Left forelimb (tissue), 1 donor: ENCODE results near the gene STX16.

Source experiments
- DNase-seq: peaks from one replicate; pipeline ENCODE4 v3.0.0-alpha.2; 2018; ENCODE audit warnings: low spot score

The STX16 gene

DNA sequence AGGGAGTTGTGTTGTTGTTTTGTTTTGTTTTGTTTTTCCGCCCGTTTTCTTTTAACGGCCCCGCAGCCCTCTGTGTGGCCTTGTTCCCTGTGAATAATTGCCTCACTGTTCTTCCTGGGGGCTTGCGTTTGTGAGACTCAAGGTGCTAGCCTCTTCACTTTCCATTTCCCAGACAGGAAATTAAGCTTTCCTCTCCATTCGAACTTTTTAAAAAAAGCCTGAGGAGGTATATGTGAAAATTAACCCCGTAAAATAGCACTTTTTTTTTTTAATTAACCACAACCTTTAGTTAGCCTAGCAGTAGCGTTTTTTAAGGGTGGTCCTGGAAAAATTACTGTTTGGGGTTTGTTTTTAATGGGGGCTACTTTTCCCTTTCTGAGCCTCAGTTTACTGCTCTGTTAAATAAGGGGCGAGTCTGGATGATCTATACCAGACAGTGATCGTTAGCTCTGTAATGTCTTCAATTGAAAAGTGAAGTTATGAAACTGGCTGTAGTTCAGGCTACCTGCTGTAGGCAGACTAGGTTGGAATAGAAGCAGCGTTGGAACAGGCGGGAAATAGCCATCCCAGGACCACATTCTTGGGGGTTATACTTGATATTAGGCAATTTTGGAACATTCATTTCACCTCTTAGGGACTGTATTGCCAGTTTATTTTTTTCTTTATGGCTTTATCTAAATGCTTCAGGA lies 1.7 kb downstream of the STX16 start:
- DNase-seq: no peak

DNA sequence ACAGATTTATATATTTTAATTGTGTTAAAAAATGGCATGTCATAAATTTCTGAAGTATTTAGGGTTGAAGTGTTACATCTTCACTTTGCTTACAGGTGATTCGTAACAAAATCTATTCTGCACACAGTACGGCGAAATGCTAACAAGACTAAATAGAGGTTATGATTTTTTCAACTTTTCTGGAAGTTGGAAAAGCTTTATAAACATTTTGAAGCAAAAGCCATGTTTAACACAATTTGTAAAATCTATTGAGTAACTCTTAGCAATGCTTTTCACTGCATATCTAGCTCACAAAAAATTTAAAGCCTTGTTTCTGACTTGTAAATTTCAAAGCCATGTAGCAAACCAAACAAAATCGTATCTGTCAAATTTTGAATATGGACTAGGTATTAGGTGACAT lies 3.3 kb downstream of the STX16 start:
- DNase-seq: no peak

DNA sequence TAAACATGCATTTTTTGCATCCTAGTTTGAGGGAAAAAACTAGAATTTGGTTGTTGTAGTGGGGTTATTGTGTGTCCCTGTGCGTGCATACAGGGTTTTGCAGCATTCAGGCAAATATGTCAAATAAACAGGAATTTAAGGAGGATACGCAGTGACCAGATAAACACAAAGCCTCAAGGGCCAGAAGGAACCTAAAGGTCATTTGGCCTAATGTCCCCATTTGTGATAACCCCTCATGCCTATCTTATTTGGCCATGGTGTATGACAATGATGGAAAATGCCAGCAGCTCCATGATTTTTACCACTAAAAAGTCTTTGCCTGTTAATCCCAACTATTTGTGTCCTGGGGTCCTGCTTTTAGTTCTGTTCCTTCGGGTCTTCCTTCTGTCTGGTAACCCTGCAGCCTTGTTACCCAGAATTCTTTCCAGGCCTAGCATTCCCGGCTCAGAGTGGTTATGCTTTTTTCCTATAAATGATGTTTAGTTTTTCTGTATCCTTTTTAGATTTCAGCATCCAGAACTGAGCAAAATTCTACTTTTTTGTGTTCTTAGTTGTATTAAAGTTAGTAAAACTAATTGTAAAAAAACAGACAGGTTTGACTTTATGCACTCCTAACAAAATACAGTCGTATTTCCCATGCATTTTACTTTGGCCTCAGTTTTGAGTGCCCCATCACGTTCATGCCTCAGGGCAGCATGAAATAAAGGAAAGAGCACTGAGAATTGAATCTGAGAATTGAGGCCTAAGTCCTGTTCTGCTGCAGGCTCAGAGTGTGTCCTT lies 4.4 kb downstream of the STX16 start:
- no peak for DNase-seq

DNA sequence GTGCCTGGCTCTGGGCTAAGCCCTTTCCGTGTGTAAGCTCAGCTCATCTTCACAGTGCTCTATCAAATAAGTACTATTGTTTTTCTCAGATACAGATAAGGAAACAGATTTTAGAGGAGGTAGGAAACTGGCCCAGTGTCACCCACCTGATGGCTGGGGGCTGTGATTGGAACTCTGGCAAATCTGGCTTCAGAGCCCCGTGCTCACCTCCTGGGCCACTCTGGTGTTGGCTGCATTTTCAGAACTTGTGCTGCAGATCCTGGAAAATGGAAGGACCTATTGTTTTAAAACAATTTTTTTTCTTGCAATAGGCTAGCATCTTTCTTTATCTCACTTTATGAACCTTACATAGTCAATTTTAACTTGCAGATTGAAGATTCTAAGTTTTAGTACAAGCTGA lies 5.7 kb downstream of the STX16 start:
- DNase-seq: no peak

DNA sequence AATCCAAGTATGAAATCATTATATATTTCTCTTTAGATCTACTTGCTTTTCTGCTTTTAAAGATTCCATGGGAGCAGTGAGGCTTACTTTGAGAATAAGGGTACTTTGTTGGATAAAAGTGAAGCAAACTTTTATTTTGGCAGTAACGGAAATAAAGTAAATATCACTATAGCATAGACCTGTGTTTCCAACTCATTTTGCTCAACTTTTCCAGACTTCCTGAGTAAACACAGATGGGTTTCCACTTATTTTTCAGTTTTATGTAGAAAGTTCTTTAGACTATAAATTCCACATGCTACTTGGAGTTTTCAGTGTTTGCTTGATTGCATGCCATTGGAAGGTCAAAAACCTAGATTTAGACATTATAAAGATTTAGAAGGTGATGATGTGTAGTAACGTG lies 6.2 kb downstream of the STX16 start:
- no peak for DNase-seq

DNA sequence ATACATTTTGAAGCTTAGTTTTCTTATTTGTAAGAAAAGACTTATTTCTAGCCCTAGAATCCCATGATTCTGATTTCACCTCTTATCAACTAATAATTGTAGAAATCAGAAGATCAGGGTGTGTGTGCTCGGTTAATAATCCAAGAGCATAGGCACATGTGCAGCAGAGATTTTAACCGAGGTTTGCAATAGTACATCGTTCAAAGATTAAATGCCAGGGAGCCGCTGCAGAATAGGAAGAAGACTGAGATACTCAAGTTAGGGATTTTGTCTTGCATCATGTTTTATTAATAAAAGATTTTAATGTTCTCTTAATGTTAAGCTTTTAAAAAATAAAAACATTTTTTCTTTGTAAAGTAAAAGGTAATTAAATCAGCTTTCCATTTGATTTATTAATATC lies 6.9 kb downstream of the STX16 start:
- DNase-seq: no peak

DNA sequence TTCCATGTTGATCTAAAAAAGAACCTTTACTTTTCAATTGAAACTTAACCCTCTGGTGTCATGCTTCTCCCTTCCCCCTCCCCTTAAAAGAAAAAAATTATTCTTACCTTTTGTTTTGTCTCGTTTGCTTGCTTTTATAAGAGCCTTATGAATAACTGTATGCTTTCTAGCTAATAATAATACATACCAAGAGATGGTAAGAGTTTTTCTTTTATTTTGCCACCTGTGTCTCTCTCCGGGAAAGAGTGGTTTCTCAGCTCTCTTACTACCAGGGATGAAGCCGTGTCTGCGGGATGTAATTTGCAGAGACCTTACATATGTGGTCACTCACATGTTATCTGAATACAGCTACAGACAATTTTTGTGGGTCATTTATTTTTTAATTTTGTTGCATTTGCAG lies 7.7 kb downstream of the STX16 start:
- no peak for DNase-seq

DNA sequence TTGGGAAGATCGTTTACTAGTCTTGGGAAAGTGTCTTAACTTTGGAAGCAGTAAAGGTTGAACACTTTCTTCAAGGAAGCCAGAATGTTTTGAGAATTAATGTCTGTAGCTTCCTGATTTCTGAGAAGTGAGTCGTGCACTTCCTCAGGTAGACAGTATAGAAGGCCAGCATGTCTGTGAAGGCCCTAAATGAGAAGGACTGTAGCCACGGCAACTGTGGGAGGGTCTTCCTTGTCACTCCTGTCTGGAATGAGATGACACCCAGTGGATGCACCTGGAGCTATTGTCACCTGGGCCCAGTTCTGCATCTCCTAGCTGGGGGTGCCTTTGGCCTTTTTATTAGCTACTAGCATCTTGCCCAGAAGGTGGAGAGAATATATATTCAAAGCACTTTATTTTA lies 8.8 kb downstream of the STX16 start:
- DNase-seq: no peak

DNA sequence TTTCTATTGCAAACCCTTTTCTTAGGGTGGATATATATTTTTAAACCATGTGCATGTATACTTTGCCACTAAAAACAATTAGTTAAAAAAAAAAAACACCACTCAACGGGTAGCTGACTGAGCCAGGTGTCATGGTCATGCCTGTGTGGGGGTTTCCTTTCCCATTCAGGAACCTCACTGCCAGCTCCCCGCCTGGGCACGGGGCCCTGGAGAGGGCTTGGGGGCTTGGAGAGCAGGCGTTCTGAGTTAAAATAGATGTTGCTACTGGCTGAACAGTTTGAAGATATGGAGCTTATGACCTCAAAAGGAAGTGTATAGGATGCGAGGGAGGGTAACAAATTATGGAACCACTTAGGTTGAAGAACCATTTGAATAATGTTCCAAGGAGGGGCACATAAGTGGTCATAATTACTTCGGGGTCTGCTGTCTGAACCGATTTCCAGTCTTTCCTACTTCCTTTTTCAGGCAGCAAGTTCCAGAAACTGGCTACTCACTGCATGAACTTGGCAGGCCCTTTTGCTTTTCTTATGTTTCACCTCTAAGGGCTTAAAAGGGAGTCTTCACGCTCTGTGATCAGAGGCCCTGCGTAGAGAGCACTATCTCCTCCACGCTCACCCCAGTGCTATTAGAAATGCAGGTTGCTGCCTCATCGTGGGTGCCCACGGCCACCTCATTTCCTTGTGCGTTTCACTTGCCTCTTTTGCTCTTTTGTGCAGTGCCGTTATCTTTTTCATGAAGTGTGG lies 9.9 kb downstream of the STX16 start:
- DNase-seq: no peak

DNA sequence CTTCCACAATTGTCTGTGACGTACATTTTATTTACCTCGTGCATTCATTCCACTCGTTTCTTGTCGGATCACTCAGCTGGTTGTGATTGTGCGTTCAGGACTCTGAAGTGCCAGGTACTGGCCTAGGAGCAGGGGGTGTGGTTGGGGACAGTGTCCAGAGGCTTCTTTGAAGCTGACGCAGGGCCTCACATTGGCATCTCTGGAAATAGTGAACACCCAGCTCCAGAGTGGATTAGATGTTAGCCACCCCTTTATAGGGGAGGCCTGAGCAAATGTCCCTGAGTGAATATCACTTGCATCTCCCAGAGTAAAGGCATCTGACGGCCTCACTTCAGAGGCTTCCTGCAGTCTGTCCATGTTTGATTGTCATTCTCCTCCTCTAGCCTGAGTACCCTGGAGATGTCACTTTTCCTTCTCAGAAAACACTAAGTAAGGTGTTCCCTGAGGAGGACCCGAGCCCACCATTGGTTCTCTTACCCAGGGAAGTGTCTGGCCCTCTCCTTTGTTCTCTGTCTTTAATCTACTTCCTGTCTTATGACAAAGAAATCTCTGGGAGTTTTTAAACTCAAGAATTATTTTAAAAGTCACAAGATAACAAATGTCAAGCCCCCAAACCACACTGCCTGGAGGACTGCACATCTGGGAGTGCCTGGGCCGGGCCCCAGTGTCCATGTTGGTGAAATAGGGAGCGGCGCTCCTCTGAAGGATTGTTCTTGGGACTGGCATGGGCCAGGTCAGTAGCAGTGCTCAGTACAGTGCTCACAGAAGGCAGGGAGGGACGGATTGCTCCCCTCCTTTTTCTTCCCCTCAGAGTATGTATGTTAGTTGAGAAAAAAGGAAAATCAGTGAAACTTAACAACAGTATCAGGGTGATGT lies 10.8 kb downstream of the STX16 start:
- DNase-seq: no peak

DNA sequence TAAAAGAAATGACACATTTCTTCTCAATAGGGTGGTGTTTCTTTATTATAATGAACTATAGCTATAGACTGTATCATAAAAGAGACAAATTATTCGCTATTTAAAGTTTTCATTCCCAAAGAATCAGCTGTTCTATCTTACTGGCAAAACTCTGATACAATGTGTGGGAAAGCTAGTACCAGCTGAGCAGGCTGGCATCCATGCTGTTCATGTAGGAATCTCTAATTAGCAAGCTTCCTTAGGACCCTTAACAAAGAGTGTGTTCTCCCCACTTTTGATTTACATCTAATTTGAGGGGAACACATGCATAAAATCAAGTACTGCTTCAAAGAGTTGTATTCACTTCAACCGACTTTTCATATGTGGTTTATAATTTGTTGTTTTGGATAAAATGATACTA lies 13.2 kb downstream of the STX16 start:
- DNase-seq: no peak

DNA sequence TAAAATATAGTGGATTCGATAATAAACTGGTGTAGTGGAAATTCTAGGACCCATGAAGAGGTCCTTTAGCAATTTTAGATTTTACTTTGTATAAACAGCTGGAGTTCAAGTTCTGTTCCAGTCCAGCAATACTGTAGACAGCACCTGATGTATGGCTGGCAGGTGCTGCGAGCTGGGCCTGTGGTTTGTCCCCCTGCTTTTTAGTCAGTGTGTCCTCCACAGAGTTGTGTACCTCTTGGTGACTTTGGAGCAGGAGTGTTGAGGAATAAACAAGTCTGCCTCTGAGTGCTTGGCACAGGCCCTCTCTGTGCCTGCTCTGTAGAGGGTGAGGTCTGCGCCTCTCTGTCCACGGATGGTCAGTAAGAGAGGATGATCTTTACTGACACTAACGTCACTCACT lies 13.8 kb downstream of the STX16 start:
- DNase-seq: no peak

DNA sequence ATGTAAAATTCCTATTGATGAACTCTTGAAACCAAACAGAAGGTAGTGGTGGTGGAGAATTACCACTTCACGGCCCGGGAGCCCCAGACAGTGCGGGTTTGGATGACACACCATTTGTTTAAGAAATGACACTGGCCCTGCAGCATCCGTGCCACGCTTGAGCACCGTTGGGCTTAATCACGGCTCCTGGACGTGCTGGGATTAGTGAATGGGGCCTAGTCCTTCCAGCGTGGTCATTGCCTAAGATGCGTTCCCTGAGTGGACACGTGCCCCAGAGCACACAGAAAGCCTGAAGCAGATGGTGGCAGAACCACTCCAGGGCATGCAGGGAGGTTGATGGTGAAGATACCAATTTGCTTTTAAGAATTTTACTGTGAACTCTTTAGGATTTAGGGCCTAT lies 14.5 kb downstream of the STX16 start:
- DNase-seq: no peak

DNA sequence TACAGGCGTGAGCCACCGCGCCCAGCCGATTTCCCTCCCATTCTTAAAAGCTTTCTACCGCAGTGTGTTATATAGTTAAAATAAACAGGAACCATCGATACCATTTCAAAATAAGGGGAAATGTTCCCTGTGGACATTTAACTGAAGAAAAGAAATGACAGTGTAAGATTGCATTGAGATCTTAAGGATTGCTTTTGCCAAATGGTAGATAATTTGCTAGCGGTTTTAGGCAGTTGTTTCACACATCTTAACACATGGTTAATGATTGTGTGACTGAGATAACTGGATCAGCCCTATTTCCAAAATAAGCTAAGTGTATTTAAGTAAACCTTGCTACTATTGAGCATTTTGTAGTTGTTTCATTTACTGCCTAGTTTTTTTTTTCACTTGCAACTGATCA lies 15.6 kb downstream of the STX16 start:
- no peak for DNase-seq

DNA sequence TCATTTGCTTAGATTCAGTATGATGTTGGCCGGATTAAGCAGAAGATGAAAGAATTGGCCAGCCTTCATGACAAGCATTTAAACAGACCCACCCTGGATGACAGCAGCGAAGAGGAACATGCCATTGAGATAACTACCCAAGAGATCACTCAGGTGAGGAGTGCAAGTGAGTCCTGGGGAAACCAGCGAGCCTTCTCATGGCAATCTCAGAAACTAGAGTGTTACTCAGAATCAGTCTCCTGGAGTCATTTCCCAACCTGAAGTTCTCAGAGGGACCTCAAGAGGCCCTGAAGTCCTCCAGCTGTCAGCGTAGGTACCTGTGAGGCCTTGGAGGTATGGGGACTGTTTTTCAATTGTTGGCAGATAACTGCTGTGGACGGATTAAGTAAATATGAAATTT lies 16.9 kb downstream of the STX16 start:
- DNase-seq: no peak

DNA sequence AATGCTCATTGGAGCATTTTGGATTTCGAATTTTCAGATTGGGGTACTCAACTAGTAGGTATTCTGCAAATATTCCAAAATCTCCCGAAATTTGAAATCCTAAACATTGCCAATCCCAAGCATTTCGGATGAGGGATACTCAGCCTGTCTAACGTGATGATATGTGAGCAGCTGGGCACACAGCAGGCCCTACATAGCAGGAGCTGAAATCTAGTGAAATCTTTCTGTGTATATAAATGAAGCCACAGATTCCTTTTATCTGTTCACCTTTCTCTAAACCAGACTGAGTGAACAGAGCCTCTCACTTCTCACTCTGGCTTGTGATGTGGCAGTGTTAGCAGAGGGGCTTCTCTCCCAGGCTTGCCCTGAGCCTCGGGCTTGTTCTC lies 17.8 kb downstream of the STX16 start:
- no peak for DNase-seq

DNA sequence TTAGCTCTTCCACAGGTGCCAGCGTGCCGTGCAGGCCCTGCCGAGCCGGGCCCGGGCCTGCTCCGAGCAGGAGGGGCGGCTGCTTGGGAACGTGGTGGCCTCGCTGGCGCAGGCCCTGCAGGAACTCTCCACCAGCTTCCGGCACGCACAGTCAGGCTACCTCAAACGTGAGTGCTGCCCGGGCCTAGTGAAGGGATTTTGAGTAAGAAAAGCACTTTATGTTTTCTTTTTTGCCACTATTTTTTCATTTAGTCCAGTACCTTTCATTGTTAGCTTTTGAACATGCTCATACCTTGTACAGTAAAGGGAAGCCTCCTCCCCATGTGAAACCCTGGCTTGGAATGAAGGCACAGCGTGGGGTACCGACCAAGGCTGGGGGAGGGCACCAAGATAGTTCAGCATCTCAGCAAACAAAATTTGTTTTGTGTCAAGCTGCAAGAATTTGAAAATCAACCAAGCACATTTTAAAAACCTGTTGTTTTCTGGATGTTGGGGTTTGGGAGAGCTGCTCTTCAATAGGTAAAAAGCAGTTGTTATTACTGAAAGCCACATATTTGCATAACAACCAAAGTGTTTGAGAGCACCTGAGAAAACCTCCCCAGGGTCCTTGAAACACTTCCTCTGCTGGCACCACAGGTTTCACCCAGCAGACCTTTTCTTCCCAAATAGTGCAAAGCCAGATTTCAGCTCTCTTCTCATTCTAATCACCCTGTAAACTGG lies 18.4 kb downstream of the STX16 start:
- DNase-seq: no peak

DNA sequence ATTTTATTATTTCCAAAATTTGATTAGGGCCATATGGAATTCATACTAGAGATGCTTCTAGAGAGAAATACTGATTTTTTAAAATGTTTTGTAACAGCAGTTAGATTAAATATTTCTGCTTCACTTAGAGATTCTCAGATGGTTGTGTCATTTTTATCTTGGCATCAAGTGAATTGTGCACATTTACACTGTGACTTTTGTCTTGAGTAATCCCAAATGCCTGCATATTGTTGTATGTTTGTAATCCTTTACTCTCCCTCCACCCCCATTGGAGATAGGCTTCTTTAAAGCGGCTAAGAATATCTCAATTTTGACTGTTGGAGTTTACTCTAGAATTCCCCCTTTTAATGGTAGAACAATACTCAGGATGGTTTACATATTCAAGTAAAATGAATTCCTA lies 19.0 kb downstream of the STX16 start:
- no peak for DNase-seq

DNA sequence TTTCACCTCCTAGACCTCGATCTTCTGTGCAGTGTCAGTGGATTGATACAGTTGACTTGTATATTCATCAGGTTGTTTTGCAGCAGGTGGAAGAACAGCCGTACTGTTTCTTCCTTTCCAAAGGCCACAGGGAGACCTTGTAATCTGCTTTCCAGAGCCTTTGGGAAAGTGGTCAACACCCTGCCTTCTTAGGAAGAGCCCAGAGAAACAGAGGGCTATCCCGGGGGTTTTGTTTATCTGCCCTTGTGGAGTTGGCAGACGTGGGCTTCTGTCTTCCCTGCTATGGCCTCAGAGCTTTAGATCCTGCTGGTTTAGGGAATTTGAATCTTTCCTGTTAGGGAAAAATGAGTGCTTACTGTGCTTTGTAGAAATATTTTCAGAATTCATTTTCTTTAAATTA lies 19.6 kb downstream of the STX16 start:
- no peak for DNase-seq

DNA sequence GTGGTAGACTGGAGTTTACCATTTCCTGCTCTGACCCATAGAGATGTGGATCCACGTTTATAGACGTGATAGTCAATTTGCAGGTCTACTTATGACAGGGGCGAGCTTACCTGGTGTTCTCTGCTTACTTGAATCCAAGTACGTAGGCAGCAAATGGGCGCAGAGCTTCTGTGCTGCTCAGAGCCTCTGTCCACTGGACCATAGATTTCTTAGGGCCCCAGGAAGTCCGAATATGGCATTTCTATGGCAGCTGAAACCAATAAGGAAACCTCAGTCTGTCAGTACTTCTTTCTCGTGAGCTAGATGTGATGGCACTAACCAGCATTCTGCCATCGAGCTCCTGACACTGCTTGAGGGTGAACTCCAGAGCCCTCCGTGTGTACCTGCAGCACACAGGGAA lies 22.0 kb downstream of the STX16 start:
- no peak for DNase-seq

DNA sequence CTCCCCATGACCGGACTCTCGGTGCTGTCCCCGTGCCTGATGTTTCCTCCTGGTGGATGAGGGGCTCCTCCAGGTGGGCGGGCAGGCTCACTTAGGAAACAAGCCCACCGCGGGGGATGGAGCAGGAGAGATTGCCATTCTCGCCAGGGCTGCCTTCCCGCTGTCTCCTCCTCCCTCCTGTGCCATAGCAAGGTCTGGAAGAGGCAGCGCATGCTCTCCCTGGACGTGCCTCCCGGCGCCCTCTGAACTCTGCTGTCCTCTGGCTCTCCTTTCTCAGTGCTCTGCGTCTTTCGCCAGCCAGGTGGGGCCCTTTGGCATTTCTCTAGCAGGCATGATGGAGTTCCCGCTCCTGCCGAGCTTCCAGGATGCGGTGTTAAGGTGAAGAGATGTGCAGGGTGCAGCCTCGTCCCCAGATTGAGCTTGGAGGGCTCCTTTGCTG lies 24.1 kb downstream of the STX16 start:
- no peak for DNase-seq

DNA sequence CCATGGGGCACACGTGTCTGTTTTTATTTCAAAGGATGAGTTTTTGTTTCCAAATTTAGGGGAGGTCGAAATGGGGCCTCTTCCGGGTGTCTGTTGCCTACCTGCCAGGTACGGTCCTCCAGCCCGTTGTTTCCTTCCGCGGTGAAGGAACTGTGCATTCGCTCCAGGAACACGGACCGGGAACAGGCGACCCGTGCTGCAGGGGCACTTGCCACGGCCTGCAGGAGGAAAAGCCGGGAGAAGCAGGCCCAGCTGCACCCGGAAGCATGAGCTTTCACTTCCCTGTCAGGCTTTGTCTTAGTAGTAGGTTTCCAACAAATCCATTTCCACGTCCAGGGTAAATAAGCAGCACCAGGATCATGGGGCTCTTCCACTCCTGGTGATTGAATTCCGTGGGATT lies 24.6 kb downstream of the STX16 start:
- DNase-seq: no peak
